IPS-NIHi11 (cell line): Measurements from ENCODE around the gene GPR143.
"Not testable (repeated sequence)": the region's sequence is repeated elsewhere in the genome, so short reads cannot be mapped to it uniquely, and the experiment has no call there.

Experiments used
- DNase-seq: peaks from one replicate; pipeline ENCODE4 v3.0.0; 2012; ENCODE audit warnings: mixed read lengths, low spot score

Gene GPR143

DNA sequence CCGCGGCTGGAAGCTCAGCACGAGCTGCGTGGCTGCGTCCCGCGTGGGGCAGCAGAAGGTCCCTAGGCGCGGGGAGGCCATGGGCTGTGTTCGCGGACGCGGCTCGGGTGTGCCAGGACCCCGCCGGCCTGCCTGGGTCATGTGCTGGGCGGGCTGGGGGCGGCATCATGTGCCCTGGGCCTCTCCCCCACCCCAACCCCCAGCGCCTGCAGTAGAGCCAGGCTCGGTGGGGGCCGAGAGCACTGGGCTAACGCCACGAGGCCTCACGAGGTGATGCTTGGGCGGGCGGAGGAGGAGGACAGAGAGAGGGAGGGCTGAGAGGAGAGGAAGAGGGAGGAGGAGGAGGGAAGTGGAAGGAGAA lies at the start of gene GPR143:
GPR143 (minus strand) TSS at position 111 of the 361 bp plus-strand sequence; CDS start at position 81, 30 bp downstream.
- peak; percentile 63 for DNase-seq

DNA sequence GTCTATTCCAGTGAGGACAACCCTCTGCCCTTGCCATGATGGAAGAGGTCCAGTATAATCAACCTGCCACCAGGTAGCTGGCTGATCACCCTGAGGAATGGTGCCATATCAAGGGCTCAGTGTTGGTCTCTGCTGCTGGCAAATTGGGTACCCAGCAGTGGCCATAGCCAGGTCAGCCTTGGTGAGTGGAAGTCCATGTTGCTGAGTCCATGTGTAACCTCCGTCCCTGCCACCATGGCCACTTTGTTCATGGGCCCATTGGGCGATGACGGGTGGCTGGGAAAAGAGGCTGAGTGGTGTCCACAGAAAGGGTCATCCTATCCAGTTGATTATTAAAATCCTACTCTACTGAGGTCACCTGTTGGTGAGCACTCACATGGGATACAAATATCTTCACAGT lies 45.4 kb upstream of the GPR143 start:
- DNase-seq: not testable (repeated sequence)

- DNase-seq: not testable (repeated sequence)
Observed at GRCh38 chrX:9809876-9810275, 44.2 kb upstream of the GPR143 start.

DNA sequence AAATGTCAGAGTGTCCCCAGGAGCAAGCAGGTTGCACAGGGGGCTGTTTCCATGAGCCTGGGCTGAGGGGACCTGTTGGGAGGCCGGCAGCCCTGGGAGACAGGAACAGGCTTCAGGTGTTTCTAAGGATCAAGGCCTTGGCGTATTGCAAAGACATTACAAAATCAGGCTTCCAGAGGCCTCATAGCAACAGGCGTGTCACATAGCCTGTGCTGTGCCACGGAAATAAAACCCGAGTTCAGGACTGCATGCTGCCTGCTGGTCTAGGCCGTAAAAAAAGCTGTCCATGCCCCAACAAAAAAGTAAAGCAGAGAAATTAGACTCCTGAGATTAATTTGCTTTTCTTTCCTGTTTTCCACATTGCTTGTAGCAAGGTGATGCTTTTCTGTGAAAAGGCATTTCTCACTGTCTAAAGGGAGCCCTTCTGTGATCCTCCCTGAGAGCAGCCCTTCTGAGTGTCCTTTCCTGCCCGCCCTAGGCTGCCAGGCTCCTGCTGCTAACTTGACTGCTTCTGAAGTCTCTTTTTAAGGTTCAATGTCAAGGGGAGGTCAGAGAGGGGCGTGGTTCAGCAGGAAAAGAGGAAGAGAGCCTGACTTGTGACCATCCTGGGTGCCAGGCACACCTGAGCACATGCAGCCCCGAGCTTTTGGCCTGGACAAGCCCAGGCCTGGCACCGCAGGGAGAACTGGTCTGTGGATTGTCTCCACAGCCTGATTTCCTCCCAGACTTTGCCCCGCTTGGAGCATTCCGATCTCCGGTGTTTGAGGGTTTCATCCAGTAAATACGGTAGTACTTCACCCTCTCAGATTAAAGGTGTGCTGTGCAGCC lies 41.9 kb upstream of the GPR143 start:
- DNase-seq: no peak

DNA sequence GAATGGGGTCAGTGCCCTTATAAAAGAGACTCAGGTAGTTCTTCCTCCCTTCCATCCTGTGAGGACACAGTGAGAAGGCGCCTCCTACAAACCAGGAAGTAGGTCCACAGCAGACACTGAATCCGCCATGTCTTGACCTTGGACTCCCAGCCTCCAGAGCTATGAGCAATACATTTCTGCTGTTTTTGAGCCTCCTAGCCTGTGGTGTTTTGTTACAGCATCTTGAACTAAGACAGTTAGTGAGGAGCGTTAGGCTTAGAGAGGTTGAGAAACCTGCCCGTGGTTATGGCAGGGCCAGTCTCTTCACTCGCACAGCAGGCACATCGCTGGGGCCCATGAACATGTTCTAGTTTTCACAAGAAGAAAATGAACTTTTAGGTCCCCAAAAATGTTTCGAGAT lies 40.3 kb upstream of the GPR143 start:
- no peak for DNase-seq

GRCh38 chrX:9804444-9804843 lies 38.8 kb upstream of the GPR143 start:
- DNase-seq: no peak

GRCh38 chrX:9802737-9803136 lies 37.1 kb upstream of the GPR143 start:
- DNase-seq: no peak

GRCh38 chrX:9797384-9798360 lies 32.0 kb upstream of the GPR143 start:
- no peak for DNase-seq

- DNase-seq: no peak
Observed at GRCh38 chrX:9794495-9794894, 28.8 kb upstream of the GPR143 start.

DNA sequence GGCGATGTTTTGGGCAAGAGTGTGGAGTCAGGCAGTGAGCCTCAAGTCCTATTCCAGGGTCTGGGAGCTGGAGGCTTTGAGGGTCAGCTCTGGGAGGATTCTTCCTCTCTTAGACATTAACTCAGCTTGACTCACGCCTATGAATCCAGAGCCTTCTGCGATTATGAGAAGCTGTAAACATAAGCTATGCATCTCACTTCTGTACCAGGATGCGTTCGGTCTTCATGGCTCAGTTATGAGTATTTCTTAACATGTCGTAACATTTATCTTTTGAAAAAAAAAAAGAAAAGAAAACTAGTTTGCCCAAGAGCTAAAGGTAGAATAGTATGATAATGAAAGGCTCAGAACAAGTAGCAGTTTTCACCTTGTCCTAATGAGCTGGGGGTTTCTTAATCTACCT lies 25.2 kb upstream of the GPR143 start:
- no peak for DNase-seq

GRCh38 chrX:9789555-9789954 lies 23.9 kb upstream of the GPR143 start:
- no peak for DNase-seq

- no peak for DNase-seq
Observed at GRCh38 chrX:9788911-9789310, 23.3 kb upstream of the GPR143 start.

GRCh38 chrX:9786798-9787635 lies 21.4 kb upstream of the GPR143 start:
- DNase-seq: peak; percentile 45

- peak; percentile 63 for DNase-seq
Observed at GRCh38 chrX:9785944-9786797, 20.5 kb upstream of the GPR143 start, which contains the start of gene SHROOM2. TSS of gene SHROOM2 (plus strand) at chrX:9786429. CDS start at chrX:9786546, 117 bp downstream.

DNA sequence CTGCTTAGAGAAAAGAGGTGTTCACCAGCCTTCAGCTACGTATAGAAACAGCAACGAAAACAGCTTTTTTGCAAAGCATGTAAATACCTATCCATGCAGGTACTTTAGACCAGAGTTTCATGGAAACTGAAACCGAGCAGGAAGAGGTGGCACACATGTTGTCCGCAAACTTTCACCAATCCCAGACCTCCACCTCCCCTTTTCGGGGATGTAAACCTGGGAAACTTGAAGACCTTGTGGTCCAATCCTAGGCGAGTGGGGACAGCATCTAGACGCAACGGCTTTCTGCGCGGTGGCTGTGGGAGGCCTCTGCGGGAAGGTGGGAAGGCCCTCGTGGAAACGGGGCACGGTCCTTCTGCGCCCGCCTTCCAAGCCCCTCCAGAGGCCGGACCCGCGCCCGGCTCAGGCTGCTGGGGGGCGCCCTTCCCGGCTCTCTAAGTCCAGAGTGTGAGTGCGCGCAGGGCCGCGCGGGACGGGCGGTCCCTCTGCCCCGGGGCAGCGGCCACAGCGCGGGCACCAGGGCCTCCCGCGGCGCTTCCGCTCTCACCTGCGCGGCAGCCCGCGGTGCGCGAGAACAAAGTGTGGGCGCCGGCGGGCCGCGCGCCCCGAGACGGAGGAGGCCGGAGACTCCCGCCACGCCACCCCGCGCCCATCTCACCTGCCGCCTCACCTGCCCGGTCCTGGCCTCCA lies 19.8 kb upstream of the GPR143 start:
- DNase-seq: no peak

- no peak for DNase-seq
Observed at GRCh38 chrX:9784332-9784731, 18.7 kb upstream of the GPR143 start.

DNA sequence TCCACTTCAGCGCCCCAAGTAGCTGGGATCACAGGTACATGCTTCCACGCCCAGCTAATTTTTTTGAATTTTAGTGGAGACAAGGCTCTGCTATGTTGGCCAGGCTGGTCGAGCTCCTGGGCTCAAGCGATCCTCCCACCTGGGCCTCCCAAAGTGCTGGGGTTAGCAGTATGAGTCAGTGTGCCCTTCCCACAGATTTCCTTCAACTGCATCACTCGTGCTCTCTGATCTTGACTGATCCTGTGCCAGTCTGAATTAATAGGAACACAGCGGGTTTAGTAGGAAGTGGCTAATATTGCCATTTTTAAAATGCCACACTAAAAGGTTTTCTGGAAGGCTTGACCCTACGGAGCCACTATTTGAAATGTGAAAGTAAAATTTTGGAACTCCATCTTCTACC lies 16.3 kb upstream of the GPR143 start:
- no peak for DNase-seq

- DNase-seq: no peak
Observed at GRCh38 chrX:9775930-9776329, 10.3 kb upstream of the GPR143 start.

- DNase-seq: no peak
Observed at GRCh38 chrX:9772943-9773342, 7.3 kb upstream of the GPR143 start.

DNA sequence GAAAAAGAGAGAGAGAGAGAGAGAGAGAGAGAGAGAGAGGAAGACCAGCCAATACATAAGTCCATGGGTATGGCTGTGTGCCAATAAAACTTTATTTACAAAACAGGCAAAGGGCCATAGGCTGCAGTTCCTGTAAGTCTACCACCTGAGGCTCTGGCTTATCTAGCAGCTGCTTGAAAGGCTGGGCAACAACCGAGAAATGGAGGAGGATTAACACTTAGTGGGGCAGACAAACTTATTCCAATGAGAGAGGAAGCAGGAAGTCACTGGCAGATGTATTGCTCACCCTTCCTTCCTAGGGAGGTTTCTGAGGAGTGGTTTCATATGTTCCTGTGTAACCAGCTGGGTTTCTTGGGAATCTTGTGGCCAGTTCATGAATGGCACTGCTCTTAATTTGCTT lies 4.7 kb upstream of the GPR143 start:
- DNase-seq: no peak
